Measurements from ENCODE around the gene RABL6.
A peak's percentile ranks its signal among the peaks of the same experiment; 100 is the strongest.
"Not testable (repeated sequence)": the region's sequence is repeated elsewhere in the genome, so short reads cannot be mapped to it uniquely, and the experiment has no call there.

RABL6 gene

GRCh38 chr9:136775191-136775590 is 32.6 kb upstream of the RABL6 start:
- FAIRE-seq (no peak), DNase-seq (ENCODE audit: insufficient read length, low spot score) (no peak)

GRCh38 chr9:136776947-136777346 is 30.8 kb upstream of the RABL6 start:
- FAIRE-seq (no peak), DNase-seq (ENCODE audit: insufficient read length, low spot score) (no peak)

- no peak for DNase-seq (ENCODE audit: insufficient read length, low spot score)
Observed at GRCh38 chr9:136777359-136777758, 30.4 kb upstream of the RABL6 start.

GRCh38 chr9:136779808-136780207 is 27.9 kb upstream of the RABL6 start:
- FAIRE-seq: no peak

More at GRCh38 chr9:136777359-136777758, 30.4 kb upstream of the RABL6 start:
- FAIRE-seq: no peak

GRCh38 chr9:136782452-136782851 is 25.3 kb upstream of the RABL6 start:
- no peak for FAIRE-seq
- no peak for DNase-seq (ENCODE audit: insufficient read length, low spot score)

More at GRCh38 chr9:136779808-136780207, 27.9 kb upstream of the RABL6 start:
- no peak for DNase-seq (ENCODE audit: insufficient read length, low spot score)

- no peak for DNase-seq (ENCODE audit: insufficient read length, low spot score)
- no peak for FAIRE-seq
Observed at GRCh38 chr9:136784249-136784996, 23.3 kb upstream of the RABL6 start.

GRCh38 chr9:136784997-136785361 is 22.8 kb upstream of the RABL6 start:
- DNase-seq (ENCODE audit: insufficient read length, low spot score) (no peak), FAIRE-seq (no peak)

- not testable (repeated sequence) for DNase-seq (ENCODE audit: insufficient read length, low spot score); FAIRE-seq
Observed at GRCh38 chr9:136785565-136786355, 22.0 kb upstream of the RABL6 start.

- FAIRE-seq: no peak
- no peak for DNase-seq (ENCODE audit: insufficient read length, low spot score)
Observed at GRCh38 chr9:136786451-136786850, 21.3 kb upstream of the RABL6 start.

GRCh38 chr9:136786983-136787382 is 20.8 kb upstream of the RABL6 start:
- FAIRE-seq; DNase-seq (ENCODE audit: insufficient read length, low spot score): not testable (repeated sequence)

- no peak for DNase-seq (ENCODE audit: insufficient read length, low spot score)
- FAIRE-seq: no peak
Observed at GRCh38 chr9:136787690-136788400, 19.9 kb upstream of the RABL6 start.

GRCh38 chr9:136788644-136789522 is 18.9 kb upstream of the RABL6 start:
- not testable (repeated sequence) for FAIRE-seq; DNase-seq (ENCODE audit: insufficient read length, low spot score)

GRCh38 chr9:136789523-136789937 is 18.2 kb upstream of the RABL6 start:
- no peak for DNase-seq (ENCODE audit: insufficient read length, low spot score)
- no peak for FAIRE-seq

GRCh38 chr9:136790640-136791515 is 16.9 kb upstream of the RABL6 start, which contains the start of gene TMEM141:
TSS of gene TMEM141 (plus strand) at chr9:136791344. CDS start at chr9:136791371, 27 bp downstream.
- FAIRE-seq: peak; percentile 9
- DNase-seq (ENCODE audit: insufficient read length, low spot score): peak; percentile 92

- DNase-seq (ENCODE audit: insufficient read length, low spot score) (no peak), FAIRE-seq (no peak)
Observed at GRCh38 chr9:136791516-136792276, 16.1 kb upstream of the RABL6 start.

GRCh38 chr9:136792321-136793085 is 15.2 kb upstream of the RABL6 start:
- FAIRE-seq (no peak), DNase-seq (ENCODE audit: insufficient read length, low spot score) (no peak)

GRCh38 chr9:136793086-136793946 is 14.4 kb upstream of the RABL6 start:
- DNase-seq (ENCODE audit: insufficient read length, low spot score): no peak
- no peak for FAIRE-seq
